SK-N-SH treated with all-trans-retinoic acid at 6 μM for 48 hours (cell line): ENCODE data around the gene SDCCAG8.

Experiments
- ATAC-seq: fragments of 200-7000 bp; cut with Tn5 transposase; 3 replicates; pipeline ENCODE4 v1.9.1; 2020; ENCODE audit warnings: mild to moderate bottlenecking, moderate library complexity
- BACH2 ChIP-seq: fragments of 250-450 bp; sonication (Bioruptor Pico); IDR thresholded peaks from 2 replicates; pipeline ENCODE4 v1.9.0; 2021; ENCODE audit warnings: mild to moderate bottlenecking, borderline replicate concordance
- CSDC2 ChIP-seq: fragments of 250-450 bp; sonication (Bioruptor Pico); IDR thresholded peaks from 2 replicates; pipeline ENCODE4 v1.5.0; 2020; ENCODE audit warnings: mild to moderate bottlenecking, moderate library complexity
- ESRRG ChIP-seq: fragments of 250-450 bp; sonication (Bioruptor Pico); IDR thresholded peaks from 2 replicates; pipeline ENCODE4 v1.6.1; 2021; ENCODE audit warnings: mild to moderate bottlenecking
- GLIS3 ChIP-seq: fragments of 250-450 bp; sonication (Bioruptor Pico); IDR thresholded peaks from 2 replicates; pipeline ENCODE4 v1.5.0; 2020; ENCODE audit warnings: mild to moderate bottlenecking, moderate library complexity
- OSR1 ChIP-seq: fragments of 250-450 bp; sonication (Bioruptor Pico); IDR thresholded peaks from 2 replicates; pipeline ENCODE4 v1.8.0; 2022; ENCODE audit warnings: moderate library complexity, mild to moderate bottlenecking, inconsistent platforms
- PPARA ChIP-seq: fragments of 250-450 bp; sonication (Bioruptor Pico); IDR thresholded peaks from 2 replicates; pipeline ENCODE4 v1.5.0; 2020; ENCODE audit warnings: mild to moderate bottlenecking, borderline replicate concordance
- RARB ChIP-seq: fragments of 250-450 bp; sonication (Bioruptor Pico); IDR thresholded peaks from 2 replicates; pipeline ENCODE4 v1.8.0; 2021; ENCODE audit warnings: mild to moderate bottlenecking, moderate library complexity
- TCF4 ChIP-seq: fragments of 250-450 bp; sonication (Bioruptor Pico); IDR thresholded peaks from 2 replicates; pipeline ENCODE4 v1.8.0; 2021; ENCODE audit warnings: mild to moderate bottlenecking, moderate library complexity, borderline replicate concordance
- TOX ChIP-seq: fragments of 250-450 bp; sonication (Bioruptor Pico); IDR thresholded peaks from 2 replicates; pipeline ENCODE4 v1.8.0; 2021; ENCODE audit warnings: mild to moderate bottlenecking, moderate library complexity, borderline replicate concordance
- ZC3H10 ChIP-seq: fragments of 250-450 bp; sonication (Bioruptor Pico); IDR thresholded peaks from 2 replicates; pipeline ENCODE4 v1.5.1; 2021; ENCODE audit warnings: mild to moderate bottlenecking, moderate library complexity
- ZFP30 ChIP-seq: fragments of 450-650 bp; formaldehyde crosslinking; IDR thresholded peaks from 2 replicates; pipeline ENCODE4 v1.5.0; 2022; ENCODE audit warnings: mild to moderate bottlenecking, moderate library complexity
- ZNF565 ChIP-seq: fragments of 450-650 bp; formaldehyde crosslinking; conservative IDR thresholded peaks from 2 replicates; pipeline ENCODE4 v1.5.0; 2020; ENCODE audit warnings: low read depth, mild to moderate bottlenecking, moderate library complexity
- ZNF70 ChIP-seq: fragments of 450-650 bp; formaldehyde crosslinking; IDR thresholded peaks from 2 replicates; pipeline ENCODE4 v1.5.0; 2020; ENCODE audit warnings: mild to moderate bottlenecking, moderate library complexity
- ZNF8 ChIP-seq: fragments of 450-650 bp; formaldehyde crosslinking; IDR thresholded peaks from 2 replicates; pipeline ENCODE4 v1.5.0; 2020; ENCODE audit warnings: mild to moderate bottlenecking, moderate library complexity
- TF ChIP-seq, protein P1 (sequence below): fragments of 250-450 bp; sonication (Bioruptor Pico); IDR thresholded peaks from 2 replicates; pipeline ENCODE4 v1.5.0; 2020; ENCODE audit warnings: mild to moderate bottlenecking, moderate library complexity
- TF ChIP-seq, protein P2 (sequence below): fragments of 250-450 bp; sonication (Bioruptor Pico); IDR thresholded peaks from 2 replicates; pipeline ENCODE4 v1.5.1; 2020; ENCODE audit warnings: low read depth, mild to moderate bottlenecking, moderate library complexity
- TF ChIP-seq, protein P3 (sequence below): fragments of 250-450 bp; sonication (Bioruptor Pico); IDR thresholded peaks from 2 replicates; pipeline ENCODE4 v1.8.0; 2021; ENCODE audit warnings: low read depth, mild to moderate bottlenecking, moderate library complexity, borderline replicate concordance
- TF ChIP-seq, protein P4 (sequence below): fragments of 250-450 bp; sonication (Bioruptor Pico); IDR thresholded peaks from 2 replicates; pipeline ENCODE4 v1.5.1; 2021; ENCODE audit warnings: mild to moderate bottlenecking, moderate library complexity

Gene SDCCAG8

DNA sequence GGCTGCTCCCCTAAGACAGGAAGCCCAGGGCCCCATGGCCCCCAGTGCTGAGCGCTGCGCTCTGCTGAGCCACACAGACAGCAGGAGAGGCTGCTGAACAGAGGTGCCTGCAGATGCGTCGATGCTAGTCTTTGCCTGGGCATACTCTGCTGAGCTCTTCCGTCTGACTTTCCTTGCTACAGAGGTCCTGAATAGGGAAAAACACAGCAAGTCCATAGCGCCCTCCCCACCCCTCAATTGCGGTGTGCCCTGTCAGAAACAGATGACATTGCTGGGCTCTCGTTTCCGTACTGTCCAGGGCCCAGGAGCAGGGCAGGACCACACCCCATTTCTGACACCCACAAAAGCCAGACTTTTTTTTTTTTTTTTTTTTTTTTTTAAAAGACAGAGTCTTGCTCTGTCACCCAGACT is 252.5 kb downstream of the SDCCAG8 start:
- TF ChIP-seq GLIS3: no peak
- TF ChIP-seq, protein P1, sequence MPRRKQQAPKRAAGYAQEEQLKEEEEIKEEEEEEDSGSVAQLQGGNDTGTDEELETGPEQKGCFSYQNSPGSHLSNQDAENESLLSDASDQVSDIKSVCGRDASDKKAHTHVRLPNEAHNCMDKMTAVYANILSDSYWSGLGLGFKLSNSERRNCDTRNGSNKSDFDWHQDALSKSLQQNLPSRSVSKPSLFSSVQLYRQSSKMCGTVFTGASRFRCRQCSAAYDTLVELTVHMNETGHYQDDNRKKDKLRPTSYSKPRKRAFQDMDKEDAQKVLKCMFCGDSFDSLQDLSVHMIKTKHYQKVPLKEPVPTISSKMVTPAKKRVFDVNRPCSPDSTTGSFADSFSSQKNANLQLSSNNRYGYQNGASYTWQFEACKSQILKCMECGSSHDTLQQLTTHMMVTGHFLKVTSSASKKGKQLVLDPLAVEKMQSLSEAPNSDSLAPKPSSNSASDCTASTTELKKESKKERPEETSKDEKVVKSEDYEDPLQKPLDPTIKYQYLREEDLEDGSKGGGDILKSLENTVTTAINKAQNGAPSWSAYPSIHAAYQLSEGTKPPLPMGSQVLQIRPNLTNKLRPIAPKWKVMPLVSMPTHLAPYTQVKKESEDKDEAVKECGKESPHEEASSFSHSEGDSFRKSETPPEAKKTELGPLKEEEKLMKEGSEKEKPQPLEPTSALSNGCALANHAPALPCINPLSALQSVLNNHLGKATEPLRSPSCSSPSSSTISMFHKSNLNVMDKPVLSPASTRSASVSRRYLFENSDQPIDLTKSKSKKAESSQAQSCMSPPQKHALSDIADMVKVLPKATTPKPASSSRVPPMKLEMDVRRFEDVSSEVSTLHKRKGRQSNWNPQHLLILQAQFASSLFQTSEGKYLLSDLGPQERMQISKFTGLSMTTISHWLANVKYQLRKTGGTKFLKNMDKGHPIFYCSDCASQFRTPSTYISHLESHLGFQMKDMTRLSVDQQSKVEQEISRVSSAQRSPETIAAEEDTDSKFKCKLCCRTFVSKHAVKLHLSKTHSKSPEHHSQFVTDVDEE: no peak
- TF ChIP-seq CSDC2 (CRISPR knock-in tag): no peak
- no peak for TF ChIP-seq ESRRG (CRISPR knock-in tag)
- TF ChIP-seq OSR1: no peak
- no peak for TF ChIP-seq TOX (CRISPR knock-in tag)
- TF ChIP-seq, protein P2, sequence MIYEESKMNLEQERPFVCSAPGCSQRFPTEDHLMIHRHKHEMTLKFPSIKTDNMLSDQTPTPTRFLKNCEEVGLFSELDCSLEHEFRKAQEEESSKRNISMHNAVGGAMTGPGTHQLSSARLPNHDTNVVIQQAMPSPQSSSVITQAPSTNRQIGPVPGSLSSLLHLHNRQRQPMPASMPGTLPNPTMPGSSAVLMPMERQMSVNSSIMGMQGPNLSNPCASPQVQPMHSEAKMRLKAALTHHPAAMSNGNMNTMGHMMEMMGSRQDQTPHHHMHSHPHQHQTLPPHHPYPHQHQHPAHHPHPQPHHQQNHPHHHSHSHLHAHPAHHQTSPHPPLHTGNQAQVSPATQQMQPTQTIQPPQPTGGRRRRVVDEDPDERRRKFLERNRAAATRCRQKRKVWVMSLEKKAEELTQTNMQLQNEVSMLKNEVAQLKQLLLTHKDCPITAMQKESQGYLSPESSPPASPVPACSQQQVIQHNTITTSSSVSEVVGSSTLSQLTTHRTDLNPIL (CRISPR knock-in tag): no peak
- TF ChIP-seq, protein P3, sequence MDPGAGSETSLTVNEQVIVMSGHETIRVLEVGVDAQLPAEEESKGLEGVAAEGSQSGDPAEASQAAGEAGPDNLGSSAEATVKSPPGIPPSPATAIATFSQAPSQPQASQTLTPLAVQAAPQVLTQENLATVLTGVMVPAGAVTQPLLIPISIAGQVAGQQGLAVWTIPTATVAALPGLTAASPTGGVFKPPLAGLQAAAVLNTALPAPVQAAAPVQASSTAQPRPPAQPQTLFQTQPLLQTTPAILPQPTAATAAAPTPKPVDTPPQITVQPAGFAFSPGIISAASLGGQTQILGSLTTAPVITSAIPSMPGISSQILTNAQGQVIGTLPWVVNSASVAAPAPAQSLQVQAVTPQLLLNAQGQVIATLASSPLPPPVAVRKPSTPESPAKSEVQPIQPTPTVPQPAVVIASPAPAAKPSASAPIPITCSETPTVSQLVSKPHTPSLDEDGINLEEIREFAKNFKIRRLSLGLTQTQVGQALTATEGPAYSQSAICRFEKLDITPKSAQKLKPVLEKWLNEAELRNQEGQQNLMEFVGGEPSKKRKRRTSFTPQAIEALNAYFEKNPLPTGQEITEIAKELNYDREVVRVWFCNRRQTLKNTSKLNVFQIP (CRISPR knock-in tag): no peak
- TF ChIP-seq TCF4 (CRISPR knock-in tag): no peak
- TF ChIP-seq PPARA (CRISPR knock-in tag): no peak
- no peak for TF ChIP-seq BACH2 (CRISPR knock-in tag)
- no peak for TF ChIP-seq ZNF565
- TF ChIP-seq ZFP30 (CRISPR knock-in tag): no peak
- TF ChIP-seq ZC3H10 (CRISPR knock-in tag): no peak
- no peak for TF ChIP-seq RARB
- TF ChIP-seq, protein P4, sequence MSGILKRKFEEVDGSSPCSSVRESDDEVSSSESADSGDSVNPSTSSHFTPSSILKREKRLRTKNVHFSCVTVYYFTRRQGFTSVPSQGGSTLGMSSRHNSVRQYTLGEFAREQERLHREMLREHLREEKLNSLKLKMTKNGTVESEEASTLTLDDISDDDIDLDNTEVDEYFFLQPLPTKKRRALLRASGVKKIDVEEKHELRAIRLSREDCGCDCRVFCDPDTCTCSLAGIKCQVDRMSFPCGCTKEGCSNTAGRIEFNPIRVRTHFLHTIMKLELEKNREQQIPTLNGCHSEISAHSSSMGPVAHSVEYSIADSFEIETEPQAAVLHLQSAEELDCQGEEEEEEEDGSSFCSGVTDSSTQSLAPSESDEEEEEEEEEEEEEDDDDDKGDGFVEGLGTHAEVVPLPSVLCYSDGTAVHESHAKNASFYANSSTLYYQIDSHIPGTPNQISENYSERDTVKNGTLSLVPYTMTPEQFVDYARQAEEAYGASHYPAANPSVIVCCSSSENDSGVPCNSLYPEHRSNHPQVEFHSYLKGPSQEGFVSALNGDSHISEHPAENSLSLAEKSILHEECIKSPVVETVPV (CRISPR knock-in tag): no peak
- TF ChIP-seq, all 23 proteins: peak for 0
- ATAC-seq: peak; percentile 24; the same call in 1 of the 3 replicates

DNA sequence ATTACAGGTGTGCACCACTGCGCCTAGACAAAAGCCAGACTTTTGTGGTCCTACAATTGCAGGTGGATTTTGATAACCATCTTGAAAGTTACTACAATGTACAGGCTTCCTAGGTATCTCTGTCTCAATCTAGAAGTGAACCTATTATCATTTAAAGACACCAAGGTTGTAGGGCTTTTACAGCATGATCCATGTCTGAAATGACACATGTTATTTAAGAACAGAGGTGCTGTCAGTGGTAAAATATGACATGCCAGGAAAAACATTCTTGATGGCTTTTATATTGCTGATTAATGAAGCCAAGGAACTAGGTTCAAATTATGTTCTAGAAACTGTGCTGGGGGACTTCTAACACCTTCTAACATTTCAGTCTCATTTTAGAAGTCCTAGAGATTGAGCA is 253.1 kb downstream of the SDCCAG8 start:
- no peak for ATAC-seq
- no peak for TF ChIP-seq TCF4 (CRISPR knock-in tag)
- no peak for TF ChIP-seq ZNF565
- TF ChIP-seq, protein P4 (CRISPR knock-in tag): no peak
- no peak for TF ChIP-seq RARB
- TF ChIP-seq, protein P1: no peak
- no peak for TF ChIP-seq ZNF70 (CRISPR knock-in tag)
- TF ChIP-seq ZNF8 (CRISPR knock-in tag): no peak
- no peak for TF ChIP-seq PPARA (CRISPR knock-in tag)
- TF ChIP-seq, all 23 proteins: peak for 0

DNA sequence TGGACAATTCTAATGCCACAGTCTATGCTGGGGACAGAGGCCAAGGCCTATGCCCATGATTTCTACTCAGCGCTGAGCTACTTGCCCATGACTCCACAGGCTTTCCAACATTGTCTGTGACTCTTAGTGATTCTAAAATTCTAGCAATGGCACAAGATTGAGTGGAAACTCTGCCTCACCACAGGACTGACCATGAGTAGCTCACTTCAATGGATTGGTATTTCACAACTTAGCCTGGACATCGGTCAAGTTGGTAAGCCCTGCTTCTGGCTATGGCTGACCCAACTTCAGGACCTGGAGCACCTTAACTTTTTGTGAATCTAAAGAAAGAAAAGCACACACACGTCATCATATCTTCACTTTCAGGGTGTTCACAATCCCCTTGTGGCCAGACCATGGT is 255.1 kb downstream of the SDCCAG8 start:
- ATAC-seq: no peak
- TF ChIP-seq ZFP30 (CRISPR knock-in tag) (no peak), BACH2 (CRISPR knock-in tag) (no peak)
